Upper lobe of left lung (tissue), 6 donors: ENCODE measurements around the gene PRKCZ. TPM values are rescaled to one million over a fixed set of nuclear protein-coding genes. Genes with fewer than 3 reads are reported as not detected.

Experiments
- ATAC-seq, 2 donors: fragments of 200-7000 bp; cut with Tn5 transposase; one replicate each; pipeline ENCODE4 v1.9.1; 2022; ENCODE audit warnings: mild to moderate bottlenecking in 2 of 2, moderate library complexity in 2 of 2; ENCODE audit not compliant: low FRiP score in 2 of 2
- DNase-seq, 2 donors: peaks; one replicate each; pipeline ENCODE4 v3.0.0-alpha.2; 2019 to 2020
- H3K27ac ChIP-seq, 4 donors: fragments of 200-600 bp; sonication (generic); one replicate each; pipeline ENCODE4 v1.5.1; 2016 to 2019
- H3K27me3 ChIP-seq, 4 donors: fragments of 200-600 bp; sonication (generic); one replicate each; pipeline ENCODE4 v1.5.1; 2017 to 2019
- H3K36me3 ChIP-seq, 4 donors: fragments of 200-600 bp; sonication (generic); one replicate each; pipeline ENCODE4 v1.5.1; 2016 to 2019
- H3K4me1 ChIP-seq, 4 donors: fragments of 200-600 bp; sonication (generic); one replicate each; pipeline ENCODE4 v1.5.1; 2018 to 2019
- H3K4me3 ChIP-seq, 4 donors: fragments of 200-600 bp; sonication (generic); one replicate each; pipeline ENCODE4 v1.5.1; 2017 to 2019; ENCODE audit warnings: mild to moderate bottlenecking in 2 of 4, moderate library complexity in 1 of 4
- H3K9me3 ChIP-seq, 4 donors: fragments of 200-600 bp; sonication (generic); one replicate each; pipeline ENCODE4 v1.5.1; 2018 to 2019
- CTCF ChIP-seq, 6 experiments: fragments of 450-650 bp in 4 of 6; fragments of 200-600 bp in 2 of 6; sonication (generic) in 2 of 6; IDR thresholded peaks; one replicate each; pipeline ENCODE4 v1.5.1; 2016 to 2019; ENCODE audit warnings: antibody characterized with exemption in 6 of 6
- EP300 ChIP-seq, 4 donors: sonication (generic); formaldehyde crosslinking; IDR thresholded peaks; one replicate each; pipeline ENCODE4 v1.5.1; 2017; ENCODE audit warnings: antibody characterized with exemption in 4 of 4, control low read depth in 2 of 4
- POLR2A ChIP-seq, 4 donors: fragments of 450-650 bp; IDR thresholded peaks; one replicate each; pipeline ENCODE4 v1.5.1; 2016 to 2017; ENCODE audit warnings: antibody characterized with exemption in 4 of 4, mild to moderate bottlenecking in 2 of 4
- POLR2AphosphoS5 ChIP-seq, 2 donors: sonication (generic); formaldehyde crosslinking; IDR thresholded peaks; one replicate each; pipeline ENCODE4 v1.5.1; 2017; ENCODE audit warnings: antibody characterized with exemption in 2 of 2
- WGBS, 2 donors: methylation state at CpG; one replicate each; pipeline ENCODE4 v1.1.5; 2017 to 2018; 5-methylcytosine and 5-hydroxymethylcytosine counted together
- total RNA-seq, 6 donors: library from RNA; depleted of rRNA in 4 of 6; stranded (reverse); fragments of >200 nt in 4 of 6; gene quantifications; one replicate each; pipeline versions ENCODE4 v1.1.0 to v1.2.1, GENCODE V29; 2016 to 2021
- donor health status: DM: no; HTN: no; CAD: no; lungs with moderate emphysema.
- donor health status: DM: no; HTN: yes; CAD: no; lungs with severe emphysema.

PRKCZ gene
- total RNA-seq, 6 donors from 2014 or later = 107 to 169 (median 138) TPM

- Histone ChIP-seq H3K27me3 (no peaks in the 10 kb centered on the region), H3K4me1 (peaks cover 1 to 4% (median 2%) of the 10 kb centered on the region in 4 donors), H3K4me3 (no peak overlapping the region), H3K27ac (no peak overlapping the region), H3K36me3 (no peaks in the 10 kb centered on the region), H3K9me3 (no peaks in the 10 kb centered on the region)
- ATAC-seq (no peak), DNase-seq (no peak)
- no peak for TF ChIP-seq EP300 (IDR thresholded peaks at IDR 0.05)
- WGBS, 2 donors = 87 to 96% methylated on average over 3 of the region's 3 CpGs
Observed at GRCh38 chr1:2221271-2221670, 171.1 kb downstream of the PRKCZ start.

GRCh38 chr1:2224170-2224584 is 174.0 kb downstream of the PRKCZ start:
- Histone ChIP-seq H3K27ac (peak overlapping the region in 1 of 4 donors; percentile 23), H3K4me3 (no peak overlapping the region), H3K36me3 (no peaks in the 10 kb centered on the region), H3K27me3 (no peaks in the 10 kb centered on the region), H3K4me1 (peaks cover 7 to 11% (median 10%) of the 10 kb centered on the region in 4 donors), H3K9me3 (no peaks in the 10 kb centered on the region)
- TF ChIP-seq POLR2A (IDR thresholded peaks at IDR 0.05) (no peak), EP300 (IDR thresholded peaks at IDR 0.05) (no peak), POLR2AphosphoS5 (IDR thresholded peaks at IDR 0.05) (no peak), CTCF (IDR thresholded peaks at IDR 0.05) (no peak)
- peak in 1 of 2 donors; percentile 25 for DNase-seq
- ATAC-seq = no peak
- WGBS, 2 donors = 77 to 88% methylated on average over 7 of the region's 7 CpGs

GRCh38 chr1:2224631-2225428 is 174.6 kb downstream of the PRKCZ start:
- H3K4me1 ChIP-seq = peaks cover 9 to 17% (median 12%) of the 10 kb centered on the region in 4 donors
- H3K27me3 ChIP-seq = no peaks in the 10 kb centered on the region
- WGBS, 2 donors = 77 to 82% methylated on average over 9 to 14 of the region's 18 CpGs
- H3K36me3 ChIP-seq = no peaks in the 10 kb centered on the region
- H3K27ac ChIP-seq = peak overlapping the region in 1 of 4 donors; percentile 23
- ATAC-seq (no peak), DNase-seq (peak in 1 of 2 donors; percentile 77)
- TF ChIP-seq POLR2A (IDR thresholded peaks at IDR 0.05) (no peak), CTCF (IDR thresholded peaks at IDR 0.05) (no peak), EP300 (IDR thresholded peaks at IDR 0.05) (no peak), POLR2AphosphoS5 (IDR thresholded peaks at IDR 0.05) (no peak)
- no peak overlapping the region for H3K4me3 ChIP-seq
- H3K9me3 ChIP-seq = no peaks in the 10 kb centered on the region

GRCh38 chr1:2226525-2227345 is 176.5 kb downstream of the PRKCZ start:
- no peak for TF ChIP-seq POLR2AphosphoS5 (IDR thresholded peaks at IDR 0.05)
- TF ChIP-seq EP300 (IDR thresholded peaks at IDR 0.05) = no peak
- TF ChIP-seq POLR2A (IDR thresholded peaks at IDR 0.05) = no peak
- no peak for TF ChIP-seq CTCF (IDR thresholded peaks at IDR 0.05)
- Histone ChIP-seq H3K4me3 (peak overlapping the region; percentile 60 to 69 (median 62)), H3K4me1 (peaks cover 26 to 36% (median 30%) of the 10 kb centered on the region in 4 donors), H3K36me3 (no peaks in the 10 kb centered on the region), H3K9me3 (no peaks in the 10 kb centered on the region), H3K27ac (peak overlapping the region; percentile 99), H3K27me3 (no peaks in the 10 kb centered on the region)
- WGBS, 2 donors = 46 to 93% methylated on average over 2 to 11 of the region's 73 CpGs
- peak in 1 of 2 donors; percentile 3 for ATAC-seq
- peak in 1 of 2 donors; percentile 26 for DNase-seq
